Activated CD8-positive, alpha-beta T cell treated with anti-CD3 and anti-CD28 coated beads for 36 hours (primary cell): Measurements from ENCODE around the gene ZNF516. TPM values are rescaled to one million over a fixed set of nuclear protein-coding genes. Genes with fewer than 3 reads are reported as not detected.

ENCODE experiments used
- ATAC-seq: fragments of 200-7000 bp; cut with Tn5 transposase; one replicate; pipeline ENCODE4 v1.10.0; 2021; ENCODE audit warnings: mild to moderate bottlenecking, moderate library complexity
- CTCF ChIA-PET: fragments of 350-600 bp; sonication (Branson Sonifier 250); formaldehyde crosslinking; loops from one replicate; lab custom pipeline; 2021; ENCODE audit warnings: antibody characterized with exemption; lab: Charles Lee
- POLR2A ChIA-PET: fragments of 350-600 bp; sonication (Branson Sonifier 250); formaldehyde crosslinking; loops from one replicate; lab custom pipeline; 2021; ENCODE audit warnings: antibody characterized with exemption; lab: Charles Lee
- DNase-seq: peaks from one replicate; pipeline ENCODE4 v3.0.0-alpha.2; 2020
- H3K27ac Mint-ChIP-seq: one replicate; pipeline ENCODE4 v1.8.0; 2021; ENCODE audit warnings: mild to moderate bottlenecking, mixed read lengths
- H3K27me3 Mint-ChIP-seq: one replicate; pipeline ENCODE4 v1.8.0; 2021; ENCODE audit warnings: mixed read lengths
- H3K36me3 Mint-ChIP-seq: one replicate; pipeline ENCODE4 v1.8.0; 2021; ENCODE audit warnings: low read depth, mixed read lengths
- H3K4me1 Mint-ChIP-seq: one replicate; pipeline ENCODE4 v1.8.0; 2021; ENCODE audit warnings: low read depth, mixed read lengths
- H3K4me3 Mint-ChIP-seq: one replicate; pipeline ENCODE4 v1.8.0; 2021; ENCODE audit warnings: mild to moderate bottlenecking, moderate library complexity, mixed read lengths
- H3K9me3 Mint-ChIP-seq: one replicate; pipeline ENCODE4 v1.8.0; 2021; ENCODE audit warnings: mixed read lengths
- CTCF ChIP-seq: fragments of 200-600 bp; IDR thresholded peaks from one replicate; pipeline ENCODE4 v1.8.0; 2022; ENCODE audit warnings: antibody characterized with exemption, mild to moderate bottlenecking
- intact Hi-C: fragments of 100-400 bp; cut with micrococcal nuclease; formaldehyde crosslinking; loops from one replicate; pipeline ENCODE4 v1.10.0; 2022
- total RNA-seq, 2 experiments: library from RNA; stranded (reverse); gene quantifications; one replicate each; pipeline ENCODE4 v1.2.3, GENCODE V29; 2021

The ZNF516 gene
- total RNA-seq, 2 experiments from 2014 or later, result 7.0 to 10.5 TPM

- intact Hi-C loops, result no loop called here
- H3K36me3 Mint-ChIP-seq, result no peaks in the 10 kb centered on the region
- ChIA-PET CTCF (no interaction called here), POLR2A (no interaction called here)
- no peaks in the 10 kb centered on the region for H3K4me1 Mint-ChIP-seq
- DNase-seq (no peak), ATAC-seq (no peak)
- no peak for TF ChIP-seq CTCF
- H3K9me3 Mint-ChIP-seq, result no peaks in the 10 kb centered on the region
- no peak overlapping the region for H3K27ac Mint-ChIP-seq
- peaks cover 2% of the 10 kb centered on the region for H3K27me3 Mint-ChIP-seq
- H3K4me3 Mint-ChIP-seq, result no peak overlapping the region
Observed at GRCh38 chr18:76507830-76508385, 12.9 kb upstream of the ZNF516 start.

DNA sequence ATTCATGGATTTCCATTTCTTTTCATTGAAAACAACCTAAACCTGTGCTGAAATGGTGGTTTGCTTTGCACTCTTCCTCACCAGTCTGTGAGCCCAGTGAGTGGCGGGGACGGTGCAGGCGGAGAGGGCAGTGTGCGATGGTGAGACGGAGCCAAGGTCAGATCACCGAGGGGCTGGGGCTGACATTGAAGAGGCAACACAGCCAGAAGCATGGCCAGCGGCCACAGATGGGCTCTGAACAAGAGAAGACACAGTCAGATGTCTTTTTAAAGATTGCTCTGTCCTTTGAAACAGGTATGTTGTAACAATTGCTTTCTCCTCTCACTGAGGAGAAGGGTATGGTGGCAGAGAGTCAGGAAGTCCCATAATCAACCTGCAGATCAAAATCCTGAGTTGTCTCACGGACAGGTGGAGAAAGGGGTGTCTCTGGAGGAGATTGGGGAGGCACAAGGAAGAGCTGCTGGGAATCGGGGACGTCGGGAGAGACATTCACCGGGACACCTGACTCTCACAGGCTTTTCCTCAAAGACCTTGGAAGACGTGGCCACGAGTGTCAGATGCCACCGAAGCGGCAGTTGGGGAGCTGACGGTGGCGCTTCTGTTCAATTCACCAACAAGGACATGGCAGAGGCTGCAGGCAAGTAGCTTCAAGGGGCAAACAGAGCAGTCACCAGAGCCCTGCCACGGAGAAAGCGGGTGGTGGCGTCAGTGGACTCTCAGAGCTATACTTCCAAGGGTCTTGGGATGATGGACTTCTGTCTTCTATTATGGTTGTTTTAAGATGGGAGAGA is 12.1 kb upstream of the ZNF516 start:
- H3K27ac Mint-ChIP-seq, result no peak overlapping the region
- ChIA-PET POLR2A (no interaction called here), CTCF (no interaction called here)
- no peak for DNase-seq
- no peak overlapping the region for H3K4me3 Mint-ChIP-seq
- H3K27me3 Mint-ChIP-seq, result peaks cover 2% of the 10 kb centered on the region
- intact Hi-C loops, result no loop called here
- TF ChIP-seq CTCF, result no peak
- H3K36me3 Mint-ChIP-seq, result no peaks in the 10 kb centered on the region
- no peaks in the 10 kb centered on the region for H3K4me1 Mint-ChIP-seq
- H3K9me3 Mint-ChIP-seq, result no peaks in the 10 kb centered on the region
- no peak for ATAC-seq

GRCh38 chr18:76506395-76506794 is 11.4 kb upstream of the ZNF516 start:
- H3K27me3 Mint-ChIP-seq, result peaks cover 2% of the 10 kb centered on the region
- no peak for ATAC-seq
- TF ChIP-seq CTCF, result no peak
- no peaks in the 10 kb centered on the region for H3K36me3 Mint-ChIP-seq
- H3K9me3 Mint-ChIP-seq, result no peaks in the 10 kb centered on the region
- ChIA-PET CTCF (no interaction called here), POLR2A (no interaction called here)
- no peak for DNase-seq
- no peak overlapping the region for H3K4me3 Mint-ChIP-seq
- intact Hi-C loops, result no loop called here
- no peaks in the 10 kb centered on the region for H3K4me1 Mint-ChIP-seq
- no peak overlapping the region for H3K27ac Mint-ChIP-seq

DNA sequence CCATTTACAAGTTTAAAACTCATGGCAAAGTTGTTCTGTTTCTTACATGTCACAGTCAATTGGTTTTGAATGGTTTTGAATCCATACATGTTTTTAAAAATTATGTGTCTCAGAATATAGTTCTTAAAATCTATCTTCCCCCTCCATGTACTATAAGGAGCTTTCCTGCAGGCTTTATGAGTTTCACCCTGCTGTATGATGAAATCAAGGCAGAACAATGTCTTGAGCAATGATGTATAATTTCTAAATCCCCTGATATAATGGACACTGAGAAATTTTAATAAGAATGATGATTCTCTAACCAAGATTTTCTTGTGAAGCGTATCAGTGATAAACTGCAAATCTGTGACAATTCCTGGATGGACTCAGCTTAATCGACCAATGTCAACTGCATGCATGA is 10.6 kb upstream of the ZNF516 start:
- no peaks in the 10 kb centered on the region for H3K9me3 Mint-ChIP-seq
- TF ChIP-seq CTCF, result no peak
- H3K36me3 Mint-ChIP-seq, result no peaks in the 10 kb centered on the region
- ChIA-PET POLR2A (no interaction called here), CTCF (no interaction called here)
- no peak overlapping the region for H3K4me3 Mint-ChIP-seq
- H3K27me3 Mint-ChIP-seq, result peaks cover 2% of the 10 kb centered on the region
- H3K4me1 Mint-ChIP-seq, result no peaks in the 10 kb centered on the region
- no peak for DNase-seq
- intact Hi-C loops, result no loop called here
- no peak overlapping the region for H3K27ac Mint-ChIP-seq
- no peak for ATAC-seq

GRCh38 chr18:76504749-76505148 is 9.7 kb upstream of the ZNF516 start:
- POLR2A ChIA-PET, result no interaction called here
- Mint-ChIP-seq H3K4me3 (no peak overlapping the region), H3K36me3 (no peaks in the 10 kb centered on the region), H3K27ac (no peak overlapping the region), H3K27me3 (peaks cover 5% of the 10 kb centered on the region), H3K9me3 (no peaks in the 10 kb centered on the region), H3K4me1 (no peaks in the 10 kb centered on the region)
- CTCF ChIA-PET, result no interaction called here
- no peak for TF ChIP-seq CTCF
- intact Hi-C loops, result no loop called here
- no peak for ATAC-seq
- DNase-seq, result no peak
